ENCODE results near the gene LARGE2. TPM values are rescaled to one million over a fixed set of nuclear protein-coding genes. Genes with fewer than 3 reads are reported as not detected.

LARGE2 gene
- total RNA-seq, 1 experiment from 2014 or later, result 108 TPM

- no peaks in the 10 kb centered on the region for H3K9me3 Mint-ChIP-seq
- DNase-seq, result no peak
- no peak overlapping the region for H3K4me3 Mint-ChIP-seq
Observed at GRCh38 chr11:45936511-45937054, 14.1 kb downstream of the LARGE2 start.

More at GRCh38 chr11:45936511-45937054, 14.1 kb downstream of the LARGE2 start:
- H3T11ph ChIP-seq (ENCODE audit: low read length), result no peak overlapping the region
- Mint-ChIP-seq H3K36me3 (ENCODE audit: insufficient read depth in 1 of 3, low read depth in 3 of 3) (peaks cover 0 to 34% (median 34%) of the 10 kb centered on the region in 3 experiments), H3K27ac (no peak overlapping the region), H3K27me3 (ENCODE audit: low read depth) (no peaks in the 10 kb centered on the region), H3K4me1 (peaks cover 10 to 20% of the 10 kb centered on the region in 2 experiments)
- H2BK120ac ChIP-seq (ENCODE audit: low read depth, low read length, poor library complexity, severe bottlenecking), result no peak overlapping the region
- H4K8ac ChIP-seq (replicated peaks; ENCODE audit: insufficient read length, low read depth, low read length), result no peak overlapping the region
- H3K27ac ChIP-seq (ENCODE audit: insufficient read length, low read depth, low read length), result no peak overlapping the region
- H3K9ac ChIP-seq (ENCODE audit: extremely low read depth, insufficient read length, low read length), result no peak overlapping the region
- no peaks in the 10 kb centered on the region for H3K9me3 ChIP-seq (ENCODE audit: control insufficient read depth, low read depth, low read length)
- no peak overlapping the region for H3K56ac ChIP-seq (ENCODE audit: insufficient read length, low read depth, low read length)
- H3K4ac ChIP-seq (ENCODE audit: low read depth, low read length), result no peak overlapping the region
- H3K23ac ChIP-seq (ENCODE audit: insufficient read length, low read depth, low read length), result no peak overlapping the region
- no peaks in the 10 kb centered on the region for H4K20me1 ChIP-seq (ENCODE audit: control insufficient read depth, insufficient read depth, insufficient read length)
- no peaks in the 10 kb centered on the region for H3K23me2 ChIP-seq (ENCODE audit: insufficient read length, low read depth, low read length, poor library complexity, severe bottlenecking)
- H3K4me2 ChIP-seq (ENCODE audit: insufficient read depth, insufficient read length, low read length), result no peak overlapping the region
- no peak overlapping the region for H2BK12ac ChIP-seq (ENCODE audit: insufficient read length, low read depth, low read length)
- no peaks in the 10 kb centered on the region for H3K27me3 ChIP-seq (ENCODE audit: insufficient read depth, low read length)
- 0 out of 2 replicates have a peak, but pooled peaks cover 2% of the 10 kb centered on the region for H3K4me1 ChIP-seq (ENCODE audit: insufficient read depth, low read length)
- H2BK15ac ChIP-seq (ENCODE audit: low read depth, low read length), result no peak overlapping the region
- H3K18ac ChIP-seq (ENCODE audit: insufficient read length, low read depth, low read length), result no peak overlapping the region
- no peak overlapping the region for H2AK5ac ChIP-seq (ENCODE audit: insufficient read length, low read length)
- no peaks in the 10 kb centered on the region for H3K79me1 ChIP-seq (ENCODE audit: insufficient read depth, low read depth, low read length, poor library complexity, severe bottlenecking)
- no peak for TF ChIP-seq CTCF (conservative IDR thresholded peaks at IDR 0.05)
- no peak overlapping the region for H2BK20ac ChIP-seq (ENCODE audit: low read depth, low read length, poor library complexity, severe bottlenecking)
- no peak overlapping the region for H3K14ac ChIP-seq (ENCODE audit: insufficient read depth, low read length)
- H2BK5ac ChIP-seq (ENCODE audit: insufficient read length, low read length), result no peak overlapping the region
- H4K91ac ChIP-seq (ENCODE audit: insufficient read length, low read depth, low read length), result no peak overlapping the region
- no peaks in the 10 kb centered on the region for H3K79me2 ChIP-seq (ENCODE audit: insufficient read depth, low read length)
- no peak overlapping the region for H4K5ac ChIP-seq (ENCODE audit: insufficient read length, low read depth, low read length)
- no peak overlapping the region for H2AFZ ChIP-seq (ENCODE audit: low read length)
- no CpG with 5 or more reads among the region's 4 CpGs for WGBS (ENCODE audit: extremely low coverage, insufficient read length, low lambda C conversion rate)
